Upper lobe of right lung (tissue), 1 donor: ENCODE data around the gene PDK2. TPM values are rescaled to one million over a fixed set of nuclear protein-coding genes. Genes with fewer than 3 reads are reported as not detected.

Experiments used
- ATAC-seq: fragments of 200-7000 bp; cut with Tn5 transposase; one replicate; pipeline ENCODE4 v1.9.1; 2020; ENCODE audit warnings: mild to moderate bottlenecking, moderate library complexity
- DNase-seq: peaks from one replicate; pipeline ENCODE4 v3.0.0-alpha.2; 2020
- H3K27ac ChIP-seq: fragments of 200-600 bp; one replicate; pipeline ENCODE4 v1.8.0; 2022
- H3K27me3 ChIP-seq: fragments of 200-600 bp; one replicate; pipeline ENCODE4 v1.8.0; 2022; ENCODE audit warnings: mild to moderate bottlenecking
- H3K36me3 ChIP-seq: fragments of 200-600 bp; one replicate; pipeline ENCODE4 v1.8.0; 2022
- H3K4me1 ChIP-seq: fragments of 200-600 bp; one replicate; pipeline ENCODE4 v1.8.0; 2022
- H3K4me3 ChIP-seq: fragments of 200-600 bp; one replicate; pipeline ENCODE4 v1.8.0; 2022; ENCODE audit warnings: mild to moderate bottlenecking
- H3K9me3 ChIP-seq: fragments of 200-600 bp; one replicate; pipeline ENCODE4 v1.8.0; 2022
- intact Hi-C: fragments of 100-400 bp; cut with DNase I; formaldehyde crosslinking; loops from one replicate; pipeline ENCODE4 v1.11.0; 2022
- total RNA-seq: library from RNA; stranded (reverse); fragmentation: NEBNext Ultra II Directional; extraction: Animal tissue kit (Norgen Biotek cat#: 25700); gene quantifications from one replicate; pipeline ENCODE4 v1.2.1, GENCODE V29; 2021
- TF ChIP-seq, protein P1 (sequence below): fragments of 200-600 bp; IDR thresholded peaks from one replicate; pipeline ENCODE4 v1.8.0; 2022; ENCODE audit warnings: antibody characterized with exemption
- donor health status: DM: no; HTN: yes; CAD: no; lungs with severe emphysema.

PDK2 gene
- total RNA-seq, 1 donor from 2014 or later, result 30.2 TPM

DNA sequence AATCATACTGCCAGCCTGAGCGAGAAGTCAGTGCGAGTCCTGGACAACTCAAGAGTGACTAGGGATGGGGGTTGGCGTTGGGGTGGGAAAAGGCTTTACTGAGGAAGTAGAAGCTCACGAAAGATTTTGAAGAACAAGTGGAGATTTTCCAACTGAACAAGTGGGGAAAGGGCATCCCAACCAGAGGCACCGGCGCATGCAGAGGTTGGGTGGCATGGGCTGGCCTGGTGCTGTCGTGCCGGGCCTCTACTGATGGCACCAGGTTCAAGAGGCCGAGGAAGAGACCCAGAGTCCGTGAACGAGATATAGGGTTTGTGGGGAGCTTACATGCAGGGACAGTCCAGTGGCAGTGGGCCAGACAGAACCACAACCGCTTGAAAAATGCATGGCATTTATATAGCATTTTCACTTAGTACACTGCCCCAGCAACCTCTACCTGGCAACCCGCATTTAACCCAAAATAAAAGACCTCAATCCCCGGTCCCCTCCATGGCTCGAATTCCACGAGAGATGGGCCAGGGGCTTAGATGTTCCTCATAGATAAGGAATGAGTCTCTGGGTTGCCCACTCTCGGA, 46.9 kb upstream of the PDK2 start:
- ATAC-seq (no peak), DNase-seq (no peak)
- no peaks in the 10 kb centered on the region for H3K9me3 ChIP-seq
- H3K36me3 ChIP-seq, result no peaks in the 10 kb centered on the region
- H3K27me3 ChIP-seq, result no peaks in the 10 kb centered on the region
- no peak overlapping the region for H3K4me3 ChIP-seq
- intact Hi-C loops, result no loop called here
- TF ChIP-seq, protein P1, sequence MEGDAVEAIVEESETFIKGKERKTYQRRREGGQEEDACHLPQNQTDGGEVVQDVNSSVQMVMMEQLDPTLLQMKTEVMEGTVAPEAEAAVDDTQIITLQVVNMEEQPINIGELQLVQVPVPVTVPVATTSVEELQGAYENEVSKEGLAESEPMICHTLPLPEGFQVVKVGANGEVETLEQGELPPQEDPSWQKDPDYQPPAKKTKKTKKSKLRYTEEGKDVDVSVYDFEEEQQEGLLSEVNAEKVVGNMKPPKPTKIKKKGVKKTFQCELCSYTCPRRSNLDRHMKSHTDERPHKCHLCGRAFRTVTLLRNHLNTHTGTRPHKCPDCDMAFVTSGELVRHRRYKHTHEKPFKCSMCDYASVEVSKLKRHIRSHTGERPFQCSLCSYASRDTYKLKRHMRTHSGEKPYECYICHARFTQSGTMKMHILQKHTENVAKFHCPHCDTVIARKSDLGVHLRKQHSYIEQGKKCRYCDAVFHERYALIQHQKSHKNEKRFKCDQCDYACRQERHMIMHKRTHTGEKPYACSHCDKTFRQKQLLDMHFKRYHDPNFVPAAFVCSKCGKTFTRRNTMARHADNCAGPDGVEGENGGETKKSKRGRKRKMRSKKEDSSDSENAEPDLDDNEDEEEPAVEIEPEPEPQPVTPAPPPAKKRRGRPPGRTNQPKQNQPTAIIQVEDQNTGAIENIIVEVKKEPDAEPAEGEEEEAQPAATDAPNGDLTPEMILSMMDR, result no peak
- no peak overlapping the region for H3K27ac ChIP-seq
- H3K4me1 ChIP-seq, result peaks cover 50% of the 10 kb centered on the region

DNA sequence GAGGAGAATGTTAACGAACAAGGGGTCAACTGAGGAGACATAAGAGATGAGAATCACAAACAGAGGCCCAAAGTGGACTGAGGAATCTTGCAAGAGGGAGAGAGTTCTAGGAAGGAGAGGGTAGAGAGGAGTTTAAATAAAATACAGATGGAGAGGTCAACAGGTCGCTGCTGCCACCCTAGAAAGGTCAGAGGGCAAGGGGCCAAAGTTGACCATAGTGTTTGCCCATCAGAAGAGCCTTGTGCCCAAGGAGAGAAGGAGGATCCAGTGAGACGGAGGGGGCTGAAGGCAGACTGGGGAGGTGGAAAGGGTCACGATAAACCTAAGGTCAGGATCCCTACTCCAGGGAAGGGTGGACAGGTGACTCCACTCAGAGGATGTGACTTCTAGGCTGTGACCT, 46.2 kb upstream of the PDK2 start:
- ATAC-seq (no peak), DNase-seq (no peak)
- no peaks in the 10 kb centered on the region for H3K27me3 ChIP-seq
- TF ChIP-seq, protein P1, result no peak
- H3K4me1 ChIP-seq, result peaks cover 54% of the 10 kb centered on the region
- H3K36me3 ChIP-seq, result no peaks in the 10 kb centered on the region
- intact Hi-C loops, result no loop called here
- H3K9me3 ChIP-seq, result no peaks in the 10 kb centered on the region
- H3K4me3 ChIP-seq, result no peak overlapping the region
- no peak overlapping the region for H3K27ac ChIP-seq

DNA sequence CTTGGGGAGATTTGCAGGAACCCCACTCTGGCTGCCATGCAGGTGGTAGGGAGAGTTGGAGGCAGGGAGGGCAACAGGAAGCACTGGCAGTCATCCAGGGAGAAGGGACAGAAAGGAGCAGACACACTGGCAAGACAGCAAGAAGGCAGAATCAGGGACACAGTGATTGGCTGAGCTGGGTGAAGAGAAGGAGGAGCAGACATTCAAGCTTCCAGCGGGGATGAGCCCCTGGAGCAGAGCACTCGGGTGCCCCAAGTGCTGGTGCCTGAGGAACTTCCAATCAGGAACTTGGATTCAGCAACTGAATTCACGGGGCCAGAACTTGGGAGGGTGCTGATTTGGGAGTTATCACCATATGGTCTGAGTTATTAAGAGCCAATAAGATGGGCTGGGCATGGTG, 45.5 kb upstream of the PDK2 start:
- Histone ChIP-seq H3K27me3 (no peaks in the 10 kb centered on the region), H3K36me3 (no peaks in the 10 kb centered on the region), H3K4me1 (peaks cover 56% of the 10 kb centered on the region), H3K27ac (no peak overlapping the region), H3K9me3 (no peaks in the 10 kb centered on the region), H3K4me3 (no peak overlapping the region)
- DNase-seq (no peak), ATAC-seq (no peak)
- TF ChIP-seq, protein P1, result no peak
- intact Hi-C loops, result no loop called here

DNA sequence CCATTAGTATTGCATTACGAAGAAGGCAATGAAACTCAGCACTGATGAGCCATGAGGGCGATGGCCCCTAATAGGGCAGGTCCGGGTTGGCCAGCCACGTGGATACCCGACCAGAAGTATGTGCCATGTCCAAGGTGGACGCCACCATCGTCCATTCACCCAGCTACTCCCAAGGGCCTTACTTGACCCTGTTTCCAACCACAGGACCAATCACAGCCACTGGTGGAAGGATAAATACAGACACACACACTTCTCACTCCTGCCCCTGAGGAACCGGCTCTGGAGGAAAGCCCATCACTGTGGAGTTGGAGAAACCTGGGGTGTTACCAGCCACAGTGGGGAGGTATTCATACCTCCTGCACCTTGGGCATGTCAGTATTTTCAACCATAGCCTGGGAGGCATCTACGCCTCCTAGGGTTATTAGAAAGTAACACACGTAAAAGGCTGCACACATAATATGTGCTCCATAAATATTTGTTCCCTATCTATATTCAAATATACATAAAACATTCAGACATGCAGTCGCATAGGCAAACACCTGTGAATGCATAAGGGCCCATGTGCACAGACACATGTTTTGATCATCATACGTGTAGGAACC, 44.6 kb upstream of the PDK2 start:
- no peak overlapping the region for H3K4me3 ChIP-seq
- H3K27ac ChIP-seq, result no peak overlapping the region
- intact Hi-C loops, result no loop called here
- peaks cover 49% of the 10 kb centered on the region for H3K4me1 ChIP-seq
- DNase-seq, result no peak
- TF ChIP-seq, protein P1, result no peak
- no peaks in the 10 kb centered on the region for H3K9me3 ChIP-seq
- no peak for ATAC-seq
- no peaks in the 10 kb centered on the region for H3K36me3 ChIP-seq
- H3K27me3 ChIP-seq, result no peaks in the 10 kb centered on the region

DNA sequence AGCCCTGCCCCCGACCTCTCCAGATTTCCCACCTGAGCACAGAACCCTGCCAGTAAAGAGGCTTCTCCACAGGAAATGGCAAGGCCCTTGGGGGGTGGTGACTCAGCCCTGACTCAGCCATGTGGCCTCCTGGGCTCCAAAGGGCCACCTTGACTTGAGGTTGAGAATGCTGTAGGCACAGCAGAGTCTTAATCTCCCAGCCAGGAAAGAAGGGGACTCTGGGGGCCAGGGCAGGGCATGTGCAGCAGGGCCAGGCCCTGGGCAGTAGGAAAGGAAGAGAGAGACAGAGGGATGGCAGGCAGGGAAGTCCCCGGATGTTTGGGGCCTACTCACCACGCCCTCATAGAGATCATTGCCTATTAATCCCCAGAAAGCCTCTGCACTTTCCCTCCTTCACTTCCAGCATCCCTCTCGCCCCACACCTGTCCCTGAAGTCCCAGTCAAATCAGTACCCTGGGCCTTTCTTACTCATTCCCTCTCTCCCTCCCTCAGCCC, 44.0 kb upstream of the PDK2 start:
- H3K36me3 ChIP-seq, result no peaks in the 10 kb centered on the region
- H3K27ac ChIP-seq, result peak overlapping the region; percentile 18
- no peaks in the 10 kb centered on the region for H3K27me3 ChIP-seq
- intact Hi-C loops, result no loop called here
- no peaks in the 10 kb centered on the region for H3K9me3 ChIP-seq
- H3K4me3 ChIP-seq, result no peak overlapping the region
- H3K4me1 ChIP-seq, result peaks cover 47% of the 10 kb centered on the region
- ATAC-seq, result no peak
- no peak for DNase-seq
- TF ChIP-seq, protein P1, result no peak
